A172 (cell line): ENCODE results near the gene GPR107. TPM values are rescaled to one million over a fixed set of nuclear protein-coding genes. Genes with fewer than 3 reads are reported as not detected.

Source experiments
- DNase-seq: peaks from one replicate; pipeline ENCODE4 v3.0.0-alpha.2; 2015; ENCODE audit warnings: low spot score
- total RNA-seq: library from RNA; depleted of rRNA; stranded (reverse); fragments of >200 nt; shearing (Covaris generic); gene quantifications from 2 replicates; pipeline ENCODE4 v1.2.3, GENCODE V29; 2014

Gene GPR107
- total RNA-seq, 1 experiment from 2014 or later = 0.17 TPM

- no peak for DNase-seq
Measured at GRCh38 chr9:130027533-130028365, 26.0 kb upstream of the GPR107 start.

DNA sequence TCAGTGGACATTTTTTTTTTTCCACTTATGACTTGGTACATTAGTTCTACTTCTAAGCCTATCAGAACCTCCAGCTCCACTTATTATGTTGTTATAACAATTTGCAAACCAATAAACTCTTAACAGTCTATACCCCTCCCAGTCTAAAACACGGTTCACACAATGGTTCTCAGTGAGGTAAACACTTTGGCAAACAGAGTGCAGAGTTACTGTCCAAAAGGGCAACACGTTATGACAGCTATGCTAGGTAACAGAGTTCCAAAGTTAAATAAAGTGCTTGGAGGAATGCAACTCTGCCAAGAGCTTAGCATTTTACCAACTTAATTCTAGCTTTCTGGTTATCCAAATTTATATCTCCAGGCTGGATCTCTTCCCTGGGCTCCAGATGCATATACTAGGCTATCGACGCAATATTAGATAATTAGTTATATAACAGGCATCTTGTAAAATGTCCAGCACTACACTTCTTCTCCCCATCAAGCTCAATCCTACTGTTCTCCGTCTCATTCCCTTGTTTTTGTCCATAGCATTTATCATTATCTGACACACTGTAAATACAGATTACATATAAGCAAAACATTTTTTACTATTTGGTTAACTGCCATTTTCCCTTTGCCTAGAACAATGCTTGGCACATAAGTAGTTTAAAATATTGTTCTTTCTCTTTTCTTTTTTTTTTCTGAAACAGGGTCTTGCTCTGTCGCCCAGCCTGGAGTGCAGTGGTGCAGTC is 25.0 kb upstream of the GPR107 start:
- DNase-seq = no peak

- no peak for DNase-seq
Measured at GRCh38 chr9:130029223-130029973, 24.3 kb upstream of the GPR107 start.

DNA sequence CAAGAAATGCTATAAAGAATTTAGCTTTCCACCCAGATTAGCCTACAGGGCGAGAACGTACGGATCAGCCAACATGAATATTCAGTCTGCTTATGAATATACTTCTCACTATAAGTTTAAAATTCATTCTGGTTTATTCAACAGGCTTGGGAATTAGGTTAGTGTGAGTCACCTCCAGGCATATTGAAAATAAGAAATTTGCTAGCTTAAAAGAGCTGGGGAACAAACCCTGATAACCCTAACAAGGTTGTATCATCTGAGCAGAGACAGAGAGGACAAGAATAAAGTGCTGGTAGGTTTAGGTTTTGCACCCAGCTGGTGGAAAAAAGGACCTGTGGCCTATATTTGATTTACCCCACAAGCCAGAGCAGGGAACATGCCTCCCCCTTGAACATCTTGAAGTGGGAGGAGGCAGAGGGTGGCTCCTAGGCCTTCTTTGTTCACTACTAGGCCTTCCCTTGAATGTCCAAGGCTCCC is 23.0 kb upstream of the GPR107 start:
- no peak for DNase-seq

- no peak for DNase-seq
Measured at GRCh38 chr9:130034570-130034969, 19.1 kb upstream of the GPR107 start.

DNA sequence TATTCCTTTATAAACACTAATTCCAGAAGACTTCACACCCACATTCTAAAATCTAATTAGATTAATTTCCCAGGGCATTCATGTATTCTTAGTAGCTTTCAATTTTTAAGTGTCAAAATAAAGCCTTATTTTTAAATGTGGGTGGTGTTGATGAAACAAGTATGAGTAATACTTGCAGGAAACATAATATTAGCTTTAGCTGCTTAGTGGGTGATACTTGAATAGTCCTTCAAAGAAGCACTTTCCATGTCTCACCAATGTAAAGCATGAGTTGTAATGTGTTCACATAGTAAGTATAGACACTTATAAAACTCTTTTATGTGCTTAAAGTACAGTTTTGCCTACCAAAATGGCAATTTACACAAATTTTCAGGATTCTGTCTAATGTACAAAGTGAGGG is 17.6 kb upstream of the GPR107 start:
- DNase-seq = no peak

DNA sequence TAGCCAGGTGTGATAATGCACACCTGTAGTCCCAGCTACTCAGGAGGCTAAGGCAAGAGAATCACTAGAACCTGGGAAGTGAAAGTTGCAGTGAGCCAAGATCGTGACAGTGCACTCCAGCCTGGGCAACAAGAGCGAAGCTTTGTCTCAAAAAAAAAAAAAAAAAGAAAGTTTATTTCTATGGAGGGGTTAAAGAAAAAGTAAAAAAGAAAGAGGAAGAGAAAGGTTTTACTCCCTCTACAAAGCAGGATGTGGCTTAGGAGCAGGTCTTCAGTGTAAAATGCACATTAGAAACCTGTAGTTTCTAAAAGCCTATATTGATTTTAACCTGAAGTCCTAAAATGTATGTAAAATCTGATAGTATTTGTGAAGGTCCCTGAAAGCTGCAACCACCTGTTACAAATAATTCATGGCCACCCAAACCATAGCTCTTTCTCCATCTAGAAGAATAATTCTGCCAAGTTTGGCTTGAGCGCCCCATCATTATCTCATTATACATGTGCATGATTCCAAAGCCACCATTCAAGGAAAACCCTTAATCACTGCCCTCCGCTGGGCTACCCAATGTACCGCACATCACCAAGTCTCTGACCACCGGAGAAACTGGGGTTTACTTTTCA is 14.1 kb upstream of the GPR107 start:
- no peak for DNase-seq

- DNase-seq = no peak
Measured at GRCh38 chr9:130040984-130041647, 12.6 kb upstream of the GPR107 start.

DNA sequence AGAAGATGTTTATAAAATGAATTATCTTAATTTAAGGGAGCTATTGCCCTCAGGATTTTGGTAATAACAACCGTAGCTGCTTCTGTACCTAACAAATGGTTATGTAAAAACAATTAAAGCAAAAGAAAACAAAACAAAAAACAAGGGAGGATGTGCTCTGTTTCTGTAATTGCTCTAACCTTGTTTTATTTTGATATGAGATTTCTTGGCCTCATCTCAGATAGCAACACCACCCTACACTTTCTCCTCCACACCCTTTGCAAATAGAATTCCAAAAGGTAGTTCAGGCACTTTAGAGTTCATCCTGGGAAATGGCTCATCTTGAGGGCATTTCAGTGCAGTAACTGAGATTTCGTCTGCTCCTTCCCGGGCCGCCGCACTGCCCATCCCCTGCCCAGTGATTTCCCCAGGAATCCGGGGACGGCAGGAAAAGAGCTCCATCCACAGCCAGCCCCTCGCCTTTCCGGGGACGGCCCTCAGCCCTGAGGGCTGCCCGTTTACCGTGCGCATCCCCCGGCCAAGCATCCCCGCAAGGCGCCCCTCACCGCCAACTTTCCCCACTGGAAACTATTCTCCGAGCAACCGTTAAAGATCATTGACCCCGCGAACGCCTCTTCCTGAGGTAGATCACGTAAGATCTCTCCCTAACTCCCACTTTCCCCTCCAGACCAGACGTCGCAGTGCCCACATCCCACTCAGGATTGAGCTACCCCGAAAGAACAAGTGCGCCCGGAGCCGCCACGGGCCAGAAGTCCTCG is 11.9 kb upstream of the GPR107 start:
- no peak for DNase-seq

- no peak for DNase-seq
Measured at GRCh38 chr9:130042406-130042884, 11.3 kb upstream of the GPR107 start.

- peak; percentile 49 for DNase-seq
Measured at GRCh38 chr9:130042885-130043653, 10.6 kb upstream of the GPR107 start, which contains the start of gene FNBP1. FNBP1 (minus strand) TSS chr9:130043189; CDS start chr9:130042975, 214 bp downstream.

DNA sequence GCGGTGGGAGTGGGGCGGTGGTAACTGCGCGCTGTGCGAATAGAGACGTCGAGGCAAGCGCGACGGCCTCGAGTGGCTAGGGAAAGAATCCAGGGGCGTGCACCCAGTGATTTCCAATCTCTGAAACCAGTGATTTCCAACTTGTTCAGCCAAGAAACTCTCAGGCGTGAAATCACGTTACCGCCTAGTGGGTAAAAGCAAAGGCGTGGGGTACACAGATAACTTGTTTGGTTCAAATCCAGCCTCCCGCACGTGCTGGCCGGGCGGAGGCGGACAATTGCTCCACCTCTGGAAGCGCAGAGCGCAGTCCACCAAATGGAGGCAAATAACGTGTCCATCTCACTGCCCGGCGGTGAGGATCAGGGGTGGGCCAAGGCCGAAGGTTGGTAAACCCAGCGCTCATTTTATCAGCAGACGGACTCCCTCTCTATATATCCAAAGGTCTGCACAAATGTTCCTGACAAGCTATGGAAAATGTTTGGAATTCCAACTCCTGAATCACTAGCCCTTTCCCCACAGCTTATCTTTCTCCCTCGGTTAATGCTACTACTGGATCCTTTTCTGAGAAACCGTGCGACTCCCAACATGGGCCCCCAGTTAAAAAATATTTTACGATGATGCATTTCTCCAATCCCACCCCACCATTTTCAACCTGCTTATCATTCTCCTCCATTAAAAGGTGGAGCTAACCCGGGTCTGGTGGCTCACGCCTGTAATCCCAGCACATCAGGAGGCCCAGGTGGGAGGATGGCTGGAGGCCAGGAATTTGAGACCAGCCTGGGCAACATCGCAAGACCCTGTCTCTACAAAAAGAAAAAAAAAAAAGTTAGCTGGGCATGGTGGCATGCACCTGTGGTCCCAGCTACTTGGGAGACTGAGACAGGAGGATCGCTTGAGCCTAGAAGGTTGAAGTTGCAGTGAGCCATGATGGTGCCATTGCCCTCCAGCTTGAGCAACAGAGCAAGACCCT is 9.8 kb upstream of the GPR107 start:
- DNase-seq = no peak

DNA sequence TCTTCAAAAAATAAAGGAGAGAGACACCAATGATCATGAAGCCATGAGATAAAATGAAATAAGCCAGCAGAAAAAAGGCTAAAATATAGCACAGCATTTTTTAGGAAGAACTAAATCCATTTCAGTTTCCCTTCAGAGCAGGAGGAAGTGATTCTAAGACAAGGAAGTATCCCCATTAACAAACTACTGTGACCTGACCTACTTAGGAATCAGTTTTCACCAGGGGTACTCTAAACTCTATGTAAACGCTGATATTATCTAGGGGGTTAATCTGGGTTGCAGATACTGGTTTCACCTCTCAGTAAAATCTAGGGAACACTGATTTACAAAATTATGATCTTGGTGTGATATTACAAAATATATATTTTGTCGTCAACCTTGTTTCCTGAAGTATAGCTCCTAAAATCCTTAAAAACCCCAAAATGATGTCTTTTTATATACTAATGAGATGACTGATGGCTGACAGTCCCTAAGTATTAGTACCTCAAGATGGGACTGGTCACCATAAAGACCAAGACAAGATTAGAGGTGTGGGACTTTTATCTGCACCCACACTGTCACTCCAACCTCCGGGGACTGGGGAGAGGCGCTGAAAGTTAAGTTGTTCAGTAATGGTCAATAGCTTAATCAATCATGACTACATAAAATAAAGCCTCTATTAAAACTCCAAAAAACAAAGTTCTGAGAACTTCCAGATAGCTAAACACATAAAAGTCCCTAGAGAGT is 7.8 kb upstream of the GPR107 start:
- DNase-seq = no peak

- no peak for DNase-seq
Measured at GRCh38 chr9:130049431-130050210, 4.1 kb upstream of the GPR107 start.

DNA sequence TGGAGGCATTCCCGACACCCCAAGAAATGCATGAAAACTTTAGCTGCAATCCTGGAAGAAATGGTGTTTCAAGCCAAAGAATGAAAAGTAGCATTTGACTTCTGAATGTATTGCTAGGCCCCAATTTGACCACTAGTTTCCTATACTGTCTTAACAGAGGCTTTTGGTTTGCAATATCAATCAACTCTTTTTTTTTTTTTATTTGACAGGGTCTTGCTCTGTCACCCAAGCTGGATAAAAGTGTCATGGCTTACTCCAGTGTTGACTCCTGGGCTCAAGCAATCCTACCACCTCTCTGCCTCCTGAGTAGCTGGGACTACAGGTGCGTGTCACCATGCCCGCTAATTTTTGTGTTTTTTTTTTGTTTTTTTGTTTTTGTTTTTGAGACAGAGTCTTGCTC is 3.2 kb upstream of the GPR107 start:
- DNase-seq = no peak

DNA sequence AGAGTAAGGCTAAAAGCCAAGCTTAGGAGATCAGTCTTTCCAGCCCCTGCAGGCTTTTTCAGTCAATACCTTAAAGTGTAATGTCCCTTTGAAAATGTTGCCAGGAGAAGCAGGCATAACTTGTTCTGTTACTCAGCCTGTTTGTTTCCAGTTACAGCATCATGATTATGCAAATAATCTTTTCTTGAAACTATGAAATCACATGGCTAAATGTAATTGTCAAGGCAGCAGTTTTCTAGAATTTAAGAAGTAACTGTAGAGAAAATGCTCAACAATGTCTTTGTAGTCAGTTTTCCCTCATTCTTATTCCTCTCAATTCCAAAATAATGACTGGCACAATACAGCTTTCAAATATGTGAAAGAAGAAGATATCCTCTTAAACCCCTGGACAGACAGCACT is 1.9 kb upstream of the GPR107 start:
- DNase-seq = no peak

DNA sequence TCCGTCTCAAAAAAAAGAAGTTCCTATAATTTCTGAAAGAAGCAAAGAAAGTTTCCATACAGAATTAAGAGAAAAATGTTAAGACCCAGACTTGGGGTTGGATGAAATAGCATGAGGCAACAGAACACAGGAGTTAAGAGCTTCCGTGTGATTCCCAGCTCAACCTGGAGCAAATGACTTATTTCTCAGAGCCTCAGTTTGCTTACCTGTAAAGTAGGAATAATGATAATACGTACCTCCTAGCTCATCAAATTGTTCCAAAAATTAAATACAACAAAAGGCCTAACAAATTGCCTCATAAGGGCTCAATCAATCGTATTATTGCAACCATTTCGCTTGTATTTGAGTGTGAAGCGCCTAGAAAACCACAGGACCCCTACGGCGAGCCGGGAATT is 600 bp upstream of the GPR107 start:
- DNase-seq = no peak
